ENCODE results near the gene LDLRAD2.

LDLRAD2 gene

DNA sequence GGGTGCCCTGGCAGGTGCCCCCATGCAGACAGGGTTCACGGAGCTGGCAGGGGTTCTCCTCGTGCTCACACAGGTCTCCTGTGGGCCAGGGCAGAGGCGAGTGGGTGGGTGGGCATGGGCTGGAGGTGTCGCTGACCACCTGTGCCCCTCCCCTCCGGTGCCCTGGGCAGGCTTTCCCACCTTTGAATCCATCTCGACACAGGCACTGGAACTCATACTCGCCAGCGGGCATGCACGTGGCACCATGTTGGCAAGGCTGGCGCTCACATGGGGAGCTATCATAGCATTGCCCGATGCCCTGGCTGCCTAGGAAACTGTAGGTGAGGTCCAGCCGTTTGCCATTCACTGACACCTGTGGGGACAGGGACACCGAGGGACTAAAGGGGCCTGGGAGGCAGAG, 16.0 kb downstream of the LDLRAD2 start:
- no peak overlapping the region for H2AFZ ChIP-seq (ENCODE audit: low read length)
- H3K4me1 ChIP-seq (ENCODE audit: insufficient read depth, low read length, poor library complexity, severe bottlenecking), result no peaks in the 10 kb centered on the region
- H4K20me1 ChIP-seq (ENCODE audit: insufficient read depth, low read length, poor library complexity, severe bottlenecking), result no peaks in the 10 kb centered on the region
- H3K9me2 ChIP-seq (replicated peaks; ENCODE audit: low read depth, low read length), result no peaks in the 10 kb centered on the region
- no peak overlapping the region for H3K9ac ChIP-seq (ENCODE audit: low read depth, low read length, poor library complexity, severe bottlenecking)
- no peak overlapping the region for H3K4me3 ChIP-seq (ENCODE audit: low read length, poor library complexity, severe bottlenecking)
- no peak overlapping the region for H3K4me2 ChIP-seq (ENCODE audit: low read depth, low read length, poor library complexity, severe bottlenecking)
- no peaks in the 10 kb centered on the region for H3K36me3 ChIP-seq (ENCODE audit: insufficient read depth, low read length)
- no peak for TF ChIP-seq EZH2phosphoT487 (IDR thresholded peaks at IDR 0.05; ENCODE audit: borderline replicate concordance)
- no peak for TF ChIP-seq CTCF (conservative IDR thresholded peaks at IDR 0.05; ENCODE audit: low read length)
- no peaks in the 10 kb centered on the region for H3K27me3 ChIP-seq (ENCODE audit: insufficient read depth, low read length, poor library complexity, severe bottlenecking)
- no peaks in the 10 kb centered on the region for H3K79me2 ChIP-seq (ENCODE audit: insufficient read depth, low read length)
- no peaks in the 10 kb centered on the region for H3K9me3 ChIP-seq (ENCODE audit: insufficient read depth, low read depth, low read length)
- no peaks in the 10 kb centered on the region for H3F3A ChIP-seq (ENCODE audit: low read depth)

- no peak overlapping the region for H3K9ac ChIP-seq (ENCODE audit: low read depth, low read length, poor library complexity, severe bottlenecking)
- no peak for TF ChIP-seq EZH2phosphoT487 (IDR thresholded peaks at IDR 0.05; ENCODE audit: borderline replicate concordance)
- H3K9me2 ChIP-seq (replicated peaks; ENCODE audit: low read depth, low read length), result no peaks in the 10 kb centered on the region
- no peaks in the 10 kb centered on the region; the same call in 1 of the 2 replicates for H3K9me3 ChIP-seq (ENCODE audit: insufficient read depth, low read depth, low read length)
- H3F3A ChIP-seq (ENCODE audit: low read depth), result no peaks in the 10 kb centered on the region
- no peaks in the 10 kb centered on the region for H3K4me1 ChIP-seq (ENCODE audit: insufficient read depth, low read length, poor library complexity, severe bottlenecking)
- no peak overlapping the region for H3K4me3 ChIP-seq (ENCODE audit: low read length, poor library complexity, severe bottlenecking)
- no peak overlapping the region for H2AFZ ChIP-seq (ENCODE audit: low read length)
- no peaks in the 10 kb centered on the region for H3K36me3 ChIP-seq (ENCODE audit: insufficient read depth, low read length)
- H3K27me3 ChIP-seq (ENCODE audit: insufficient read depth, low read length, poor library complexity, severe bottlenecking), result no peaks in the 10 kb centered on the region
- H3K4me2 ChIP-seq (ENCODE audit: low read depth, low read length, poor library complexity, severe bottlenecking), result no peak overlapping the region
- no peaks in the 10 kb centered on the region for H4K20me1 ChIP-seq (ENCODE audit: insufficient read depth, low read length, poor library complexity, severe bottlenecking)
- no peaks in the 10 kb centered on the region for H3K79me2 ChIP-seq (ENCODE audit: insufficient read depth, low read length)
Measured at GRCh38 chr1:21828506-21829210, 16.6 kb downstream of the LDLRAD2 start.

DNA sequence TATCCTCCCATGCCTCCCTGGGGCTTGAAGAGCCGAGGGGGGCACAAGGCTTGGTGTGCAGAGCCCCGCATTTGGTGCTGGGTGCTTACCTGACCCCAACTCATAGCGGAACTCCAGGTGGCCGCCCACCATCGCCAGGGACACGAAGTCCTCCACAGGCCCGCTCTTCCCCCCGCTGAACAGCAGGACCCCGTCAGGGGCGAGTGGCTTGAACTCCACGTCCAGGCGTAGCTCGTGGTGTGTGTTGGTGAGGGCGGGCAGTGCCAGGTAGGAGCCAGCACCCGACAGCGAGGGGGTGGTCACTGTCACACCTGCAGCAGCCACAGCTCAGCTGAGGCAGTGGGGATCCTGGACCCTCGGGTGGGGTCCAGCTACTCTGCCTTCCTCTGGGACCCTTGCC, 17.2 kb downstream of the LDLRAD2 start:
- TF ChIP-seq EZH2phosphoT487 (IDR thresholded peaks at IDR 0.05; ENCODE audit: borderline replicate concordance), result no peak
- no peak for TF ChIP-seq CTCF (conservative IDR thresholded peaks at IDR 0.05; ENCODE audit: low read length)
- no peak overlapping the region for H3K9ac ChIP-seq (ENCODE audit: low read depth, low read length, poor library complexity, severe bottlenecking)
- no peak overlapping the region for H3K4me2 ChIP-seq (ENCODE audit: low read depth, low read length, poor library complexity, severe bottlenecking)
- no peaks in the 10 kb centered on the region for H3K27me3 ChIP-seq (ENCODE audit: insufficient read depth, low read length, poor library complexity, severe bottlenecking)
- no peaks in the 10 kb centered on the region for H4K20me1 ChIP-seq (ENCODE audit: insufficient read depth, low read length, poor library complexity, severe bottlenecking)
- H2AFZ ChIP-seq (ENCODE audit: low read length), result no peak overlapping the region
- no peaks in the 10 kb centered on the region for H3F3A ChIP-seq (ENCODE audit: low read depth)
- no peaks in the 10 kb centered on the region for H3K36me3 ChIP-seq (ENCODE audit: insufficient read depth, low read length)
- H3K79me2 ChIP-seq (ENCODE audit: insufficient read depth, low read length), result no peaks in the 10 kb centered on the region
- no peak overlapping the region for H3K4me3 ChIP-seq (ENCODE audit: low read length, poor library complexity, severe bottlenecking)
- no peaks in the 10 kb centered on the region for H3K9me2 ChIP-seq (replicated peaks; ENCODE audit: low read depth, low read length)
- H3K4me1 ChIP-seq (ENCODE audit: insufficient read depth, low read length, poor library complexity, severe bottlenecking), result no peaks in the 10 kb centered on the region
- H3K9me3 ChIP-seq (ENCODE audit: insufficient read depth, low read depth, low read length), result no peaks in the 10 kb centered on the region; the same call in 1 of the 2 replicates

Measured in Loucy (cell line).